IMR-90 (cell line): ENCODE data around the gene ATP13A5. TPM values are rescaled to one million over a fixed set of nuclear protein-coding genes. Genes with fewer than 3 reads are reported as not detected.

Source experiments
- ATAC-seq: fragments of 200-7000 bp; cut with Tn5 transposase; 2 replicates; pipeline ENCODE4 v1.9.1; 2020; ENCODE audit warnings: low read depth, mild to moderate bottlenecking, moderate library complexity
- BruUV-seq: library from RNA; stranded (reverse); fragments of 400-500 nt; replicated peaks from 2 replicates; lab custom pipeline; 2021; lab: Mats Ljungman, UMichigan
- CTCF ChIA-PET: fragments of 300-600 bp; formaldehyde crosslinking; extraction: SDS; loops from one replicate; lab custom pipeline; 2021; ENCODE audit warnings: antibody characterized with exemption; lab: Yijun Ruan, JAX
- POLR2A ChIA-PET: fragments of 300-600 bp; sonication (Branson Sonifier 250); formaldehyde crosslinking; loops from one replicate; lab custom pipeline; 2022; ENCODE audit warnings: antibody characterized with exemption; ENCODE audit not compliant: unreplicated experiment; lab: Charles Lee
- DNase-seq: peaks from one replicate; pipeline ENCODE4 v3.0.0; 2013
- H2AFZ ChIP-seq: replicated peaks from 2 replicates; pipeline ENCODE3; 2013; ENCODE audit warnings: low read length, mild to moderate bottlenecking; ENCODE audit not compliant: poor library complexity
- H2AK5ac ChIP-seq: 2 replicates; pipeline ENCODE4 v1.6.1; 2013; ENCODE audit warnings: low read depth, low read length, inconsistent platforms
- H2AK9ac ChIP-seq: replicated peaks from 2 replicates; pipeline ENCODE3; 2013; ENCODE audit warnings: mild to moderate bottlenecking, low read depth, low read length, moderate library complexity; ENCODE audit not compliant: poor library complexity
- H2BK120ac ChIP-seq: 2 replicates; pipeline ENCODE4 v1.6.1; 2013; ENCODE audit warnings: low read depth, low read length, inconsistent platforms
- H2BK15ac ChIP-seq: 3 replicates; pipeline ENCODE4 v1.6.1; 2013; ENCODE audit warnings: low read depth, low read length, inconsistent platforms
- H2BK20ac ChIP-seq: 2 replicates; pipeline ENCODE4 v1.6.1; 2013; ENCODE audit warnings: low read depth, mild to moderate bottlenecking, inconsistent platforms, low read length, moderate library complexity
- H2BK5ac ChIP-seq: 2 replicates; pipeline ENCODE4 v1.6.1; 2013; ENCODE audit warnings: mild to moderate bottlenecking, low read depth, low read length, inconsistent platforms; ENCODE audit not compliant: poor library complexity, severe bottlenecking
- H3K14ac ChIP-seq: replicated peaks from 2 replicates; pipeline ENCODE4 v1.6.1; 2013; ENCODE audit warnings: low read depth, low read length, inconsistent platforms
- H3K18ac ChIP-seq: 2 replicates; pipeline ENCODE4 v1.6.1; 2013; ENCODE audit warnings: low read depth, low read length, control low read depth
- H3K23ac ChIP-seq: 2 replicates; pipeline ENCODE4 v1.6.1; 2013; ENCODE audit warnings: low read depth, low read length, inconsistent platforms
- H3K27ac ChIP-seq: 2 replicates; pipeline ENCODE4 v1.5.1; 2013; ENCODE audit warnings: mild to moderate bottlenecking, control low read depth, low read length; ENCODE audit not compliant: insufficient read depth
- H3K27me3 ChIP-seq: 2 replicates; pipeline ENCODE4 v1.6.1; 2013; ENCODE audit warnings: low read length; ENCODE audit not compliant: control insufficient read depth, insufficient read depth
- H3K36me3 ChIP-seq: 2 replicates; pipeline ENCODE4 v1.6.1; 2013; ENCODE audit warnings: low read length, mixed read lengths; ENCODE audit not compliant: control insufficient read depth, insufficient read depth
- H3K4ac ChIP-seq: 2 replicates; pipeline ENCODE4 v1.6.1; 2013; ENCODE audit warnings: low read depth, low read length, inconsistent platforms
- H3K4me1 ChIP-seq: 2 replicates; pipeline ENCODE4 v1.6.1; 2013; ENCODE audit warnings: low read length, mixed read lengths; ENCODE audit not compliant: control insufficient read depth, insufficient read depth
- H3K4me2 ChIP-seq: 2 replicates; pipeline ENCODE4 v1.6.1; 2013; ENCODE audit warnings: low read depth, mild to moderate bottlenecking, control low read depth, low read length, moderate library complexity
- H3K4me3 ChIP-seq: 2 replicates; pipeline ENCODE4 v1.5.1; 2013; ENCODE audit warnings: low read depth, mild to moderate bottlenecking, control low read depth, low read length, moderate library complexity; ENCODE audit not compliant: insufficient read depth
- H3K56ac ChIP-seq: 2 replicates; pipeline ENCODE4 v1.6.1; 2013; ENCODE audit warnings: low read length, inconsistent platforms; ENCODE audit not compliant: insufficient read depth; ENCODE audit errors: extremely low read depth
- H3K79me1 ChIP-seq, 2 experiments: 2 replicates each; pipeline ENCODE4 v1.6.1; 2013; ENCODE audit warnings: low read length in 2 of 2, inconsistent platforms in 1 of 2, low read depth in 1 of 2
- H3K9ac ChIP-seq: 2 replicates; pipeline ENCODE4 v1.6.1; 2013; ENCODE audit warnings: low read depth, low read length, control low read depth
- H3K9me1 ChIP-seq: 2 replicates; pipeline ENCODE4 v1.6.1; 2013; ENCODE audit warnings: low read length, inconsistent platforms; ENCODE audit not compliant: insufficient read depth
- H3K9me3 ChIP-seq: 2 replicates; pipeline ENCODE4 v1.6.1; 2013; ENCODE audit warnings: low read length; ENCODE audit not compliant: control insufficient read depth, insufficient read depth
- H4K20me1 ChIP-seq: 2 replicates; pipeline ENCODE4 v1.6.1; 2013; ENCODE audit warnings: low read length, inconsistent platforms; ENCODE audit not compliant: insufficient read depth
- H4K5ac ChIP-seq: 2 replicates; pipeline ENCODE4 v1.6.1; 2013; ENCODE audit warnings: mild to moderate bottlenecking, low read depth, low read length, control low read depth
- H4K8ac ChIP-seq, 2 experiments: 2 replicates each; pipeline ENCODE4 v1.6.1; 2013; ENCODE audit warnings: low read depth in 2 of 2, low read length in 2 of 2, control low read depth in 1 of 2, inconsistent platforms in 1 of 2
- H4K91ac ChIP-seq: 2 replicates; pipeline ENCODE4 v1.6.1; 2013; ENCODE audit warnings: low read depth, low read length, inconsistent platforms; ENCODE audit not compliant: insufficient read depth
- CTCF ChIP-seq: conservative IDR thresholded peaks from 2 replicates; pipeline ENCODE4 v1.5.1; 2012; ENCODE audit warnings: mild to moderate bottlenecking, low read depth, low read length, improper control_type of control experiment
- POLR2A ChIP-seq: IDR thresholded peaks from 2 replicates; pipeline ENCODE4 v1.6.1; 2012; ENCODE audit warnings: mild to moderate bottlenecking, low read depth, low read length
- WGBS, 2 experiments: methylation state at CpG; one replicate each; pipeline versions ENCODE4 v1.1.5 to v1.1.7; 2013; ENCODE audit warnings: missing lambda C conversion rate in 2 of 2; ENCODE audit not compliant: insufficient read length in 1 of 2; ENCODE audit errors: extremely low coverage in 2 of 2; 5-methylcytosine and 5-hydroxymethylcytosine counted together
- dilution Hi-C: fragments of 300-500 bp; cut with HindIII; formaldehyde crosslinking; loops from one replicate; pipeline ENCODE4 v1.14.3; 2018; ENCODE audit warnings: low sequenced_read_pairs; ENCODE audit not compliant: unreplicated experiment
- in situ Hi-C: fragments of 300-500 bp; cut with MboI; formaldehyde crosslinking; loops from 3 replicates; pipeline ENCODE4 v1.14.3; 2019; ENCODE audit warnings: low sequenced_read_pairs, inconsistent platforms, mixed read lengths
- intact Hi-C: fragments of 100-400 bp; cut with micrococcal nuclease; formaldehyde crosslinking; loops from 2 replicates; pipeline ENCODE4 v1.10.0; 2022
- polyA plus RNA-seq, 3 experiments: library from polyadenylated mRNA; depleted of rRNA; stranded (reverse); fragments of >200 nt; gene quantifications; 2 replicates each; pipeline ENCODE4 v1.2.3, GENCODE V29; 2012; ENCODE audit warnings: low replicate concordance in 1 of 3
- total RNA-seq: library from RNA; depleted of rRNA; stranded (reverse); fragments of >200 nt; gene quantifications from 2 replicates; pipeline ENCODE4 v1.2.3, GENCODE V29; 2012
- TF ChIP-seq, protein P1 (sequence below): fragments of 150-350 bp; IDR thresholded peaks from 2 replicates; pipeline ENCODE4 v1.6.1; 2017; ENCODE audit warnings: mild to moderate bottlenecking, antibody characterized with exemption, low read length, low read depth

ATP13A5 gene
- total and polyA plus RNA-seq, 2 of the 4 experiments (the other 2 are of a cell fraction) = not detected

DNA sequence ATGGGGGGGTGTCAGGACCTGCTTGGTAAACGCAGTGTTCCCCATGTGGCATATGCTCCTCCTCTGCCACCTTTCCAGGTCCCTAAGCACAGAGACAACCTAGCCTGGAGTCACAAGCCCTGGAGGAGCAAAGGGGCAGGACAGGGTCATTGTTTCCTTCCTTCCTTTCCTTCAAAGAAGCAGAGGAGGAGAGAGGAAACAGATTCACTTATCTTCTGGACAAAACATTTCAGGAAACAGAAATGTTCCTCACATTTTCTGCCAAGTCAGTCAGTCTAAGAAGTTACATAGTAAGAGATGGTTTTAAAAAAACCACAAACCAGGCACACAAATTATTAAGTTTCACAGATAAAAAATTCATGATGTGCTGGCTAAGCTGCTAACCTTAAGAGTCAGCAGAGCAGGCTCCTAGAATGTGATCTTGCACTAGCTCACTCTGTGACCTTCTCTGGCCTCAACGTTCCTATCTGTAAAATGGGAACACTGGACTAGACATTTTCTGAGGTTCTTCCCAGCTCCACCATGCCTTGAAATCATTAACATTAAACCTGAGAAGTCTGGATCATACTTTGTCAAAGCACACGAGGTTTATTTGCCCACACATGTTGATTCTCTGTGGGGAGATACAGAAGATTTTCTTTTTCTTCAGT, 47.9 kb downstream of the ATP13A5 start:
- no TSS peak for BruUV-seq
- POLR2A ChIA-PET = no interaction called here
- no peak overlapping the region for H4K8ac ChIP-seq

More for the DNA sequence above, 47.9 kb downstream of the ATP13A5 start:
- Histone ChIP-seq H4K20me1 (no peaks in the 10 kb centered on the region), H3K4ac (no peak overlapping the region), H3K27me3 (no peaks in the 10 kb centered on the region), H2AK5ac (no peak overlapping the region), H3K27ac (no peak overlapping the region), H2BK20ac (no peak overlapping the region), H3K9me1 (no peaks in the 10 kb centered on the region), H3K4me2 (no peak overlapping the region), H3K79me1 (no peaks in the 10 kb centered on the region), H2BK120ac (no peak overlapping the region), H3K14ac (no peak overlapping the region), H4K5ac (no peak overlapping the region), H3K4me1 (no peaks in the 10 kb centered on the region), H3K36me3 (no peaks in the 10 kb centered on the region), H2AK9ac (no peak overlapping the region), H3K9ac (no peak overlapping the region), H2BK15ac (no peak overlapping the region), H3K56ac (no peak overlapping the region), H3K18ac (no peak overlapping the region), H4K91ac (no peak overlapping the region), H3K23ac (no peak overlapping the region), H2BK5ac (no peak overlapping the region), H3K4me3 (no peak overlapping the region), H3K9me3 (peaks cover 3% of the 10 kb centered on the region), H2AFZ (no peak overlapping the region)
- intact Hi-C loops = no loop called here
- no peak for DNase-seq
- no peak for ATAC-seq
- no CpG with 5 or more reads among the region's 3 CpGs for WGBS, 2 experiments
- dilution Hi-C loops = no loop called here
- in situ Hi-C loops = no loop called here
- TF ChIP-seq, protein P1, sequence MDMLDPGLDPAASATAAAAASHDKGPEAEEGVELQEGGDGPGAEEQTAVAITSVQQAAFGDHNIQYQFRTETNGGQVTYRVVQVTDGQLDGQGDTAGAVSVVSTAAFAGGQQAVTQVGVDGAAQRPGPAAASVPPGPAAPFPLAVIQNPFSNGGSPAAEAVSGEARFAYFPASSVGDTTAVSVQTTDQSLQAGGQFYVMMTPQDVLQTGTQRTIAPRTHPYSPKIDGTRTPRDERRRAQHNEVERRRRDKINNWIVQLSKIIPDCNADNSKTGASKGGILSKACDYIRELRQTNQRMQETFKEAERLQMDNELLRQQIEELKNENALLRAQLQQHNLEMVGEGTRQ = no peak
- TF ChIP-seq CTCF (no peak), POLR2A (no peak)
- CTCF ChIA-PET = no interaction called here
